B cell (primary cell): Measurements from ENCODE around the gene GSX2. TPM values are rescaled to one million over a fixed set of nuclear protein-coding genes. Genes with fewer than 3 reads are reported as not detected.

Source experiments
- ATAC-seq: fragments of 200-7000 bp; cut with Tn5 transposase; one replicate; pipeline ENCODE4 v1.10.0; 2021; ENCODE audit warnings: low read depth, mild to moderate bottlenecking, moderate number of reproducible peaks, moderate library complexity
- CTCF ChIA-PET: fragments of 350-600 bp; sonication (Branson Sonifier 250); formaldehyde crosslinking; loops from one replicate; lab custom pipeline; 2021; ENCODE audit warnings: antibody characterized with exemption, inconsistent platforms; lab: Charles Lee
- POLR2A ChIA-PET: fragments of 350-600 bp; sonication (Branson Sonifier 250); formaldehyde crosslinking; loops from one replicate; lab custom pipeline; 2021; ENCODE audit warnings: antibody characterized with exemption; lab: Charles Lee
- DNase-seq: peaks from one replicate; pipeline ENCODE4 v3.0.0; 2013
- H2AFZ ChIP-seq: 2 replicates; pipeline ENCODE4 v1.6.1; 2012; ENCODE audit warnings: mild to moderate bottlenecking, low read depth, low read length; ENCODE audit not compliant: insufficient read depth, poor library complexity, severe bottlenecking
- H3K27ac ChIP-seq, 2 donors: 1 replicate in 1 of 2; 2 replicates in 1 of 2; pipeline ENCODE4 v1.5.1; 2012 to 2013; ENCODE audit warnings: low read length in 2 of 2, mild to moderate bottlenecking in 2 of 2, moderate library complexity in 1 of 2
- H3K27me3 ChIP-seq, 4 experiments: fragments of 200-600 bp in 1 of 4; sonication (generic) in 1 of 4; replicated peaks in 1 of 4; 1 replicate in 2 of 4; 2 replicates in 2 of 4; pipeline versions ENCODE4 v1.6.1 to v1.7.0; 2013 to 2016; ENCODE audit warnings: low read length in 3 of 4, mild to moderate bottlenecking in 2 of 4, mixed read lengths in 1 of 4, moderate library complexity in 1 of 4; ENCODE audit not compliant: insufficient read depth in 4 of 4, control insufficient read depth in 3 of 4; ENCODE audit errors: control extremely low read depth in 1 of 4
- H3K36me3 ChIP-seq, 2 experiments: replicated peaks in 1 of 2; 1 replicate in 1 of 2; 2 replicates in 1 of 2; pipeline versions ENCODE4 v1.6.1 to v1.7.1; 2013; ENCODE audit warnings: low read length in 1 of 2; ENCODE audit not compliant: insufficient read depth in 2 of 2, control insufficient read depth in 1 of 2; ENCODE audit errors: control extremely low read depth in 1 of 2, extremely low read depth in 1 of 2
- H3K4me1 ChIP-seq, 2 donors: fragments of 200-600 bp in 1 of 2; sonication (generic) in 1 of 2; 1 replicate in 1 of 2; 2 replicates in 1 of 2; pipeline versions ENCODE4 v1.5.1 to v1.6.1; 2013 to 2017; ENCODE audit warnings: low read length in 2 of 2; ENCODE audit not compliant: control insufficient read depth in 2 of 2, insufficient read depth in 2 of 2
- H3K4me2 ChIP-seq: replicated peaks from 2 replicates; pipeline ENCODE3; 2012; ENCODE audit warnings: mild to moderate bottlenecking, low read depth, low read length; ENCODE audit not compliant: poor library complexity, severe bottlenecking
- H3K4me3 ChIP-seq, 5 experiments: fragments of 200-600 bp in 1 of 5; sonication (generic) in 1 of 5; 1 replicate in 3 of 5; 2 replicates in 2 of 5; pipeline versions ENCODE4 v1.5.1 to v1.7.0; 2011 to 2016; ENCODE audit warnings: low read length in 4 of 5, mild to moderate bottlenecking in 4 of 5, low read depth in 2 of 5, control low read depth in 1 of 5, moderate library complexity in 1 of 5; ENCODE audit not compliant: insufficient read depth in 1 of 5; ENCODE audit errors: control extremely low read depth in 1 of 5, extremely low read depth in 1 of 5
- H3K79me2 ChIP-seq: fragments of 200-600 bp; sonication (generic); one replicate; pipeline ENCODE4 v1.6.0; 2016; ENCODE audit warnings: low read length; ENCODE audit not compliant: control insufficient read depth, insufficient read depth
- H3K9ac ChIP-seq: fragments of 200-600 bp; sonication (generic); 2 replicates; pipeline ENCODE4 v1.6.1; 2017; ENCODE audit warnings: mild to moderate bottlenecking, low read length, moderate library complexity
- H3K9me3 ChIP-seq, 3 donors: one replicate each; pipeline versions ENCODE4 v1.6.1 to v1.7.1; 2013; ENCODE audit warnings: low read length in 2 of 3; ENCODE audit not compliant: control insufficient read depth in 2 of 3, insufficient read depth in 1 of 3; ENCODE audit errors: control extremely low read depth in 1 of 3
- H4K20me1 ChIP-seq: 2 replicates; pipeline ENCODE4 v1.6.0; 2012; ENCODE audit warnings: mild to moderate bottlenecking, low read length; ENCODE audit not compliant: insufficient read depth, control insufficient read depth, poor library complexity, severe bottlenecking
- H3K27ac Mint-ChIP-seq: one replicate; pipeline ENCODE4 v1.8.0; 2021; ENCODE audit warnings: mixed read lengths
- H3K27me3 Mint-ChIP-seq: one replicate; pipeline ENCODE4 v1.8.0; 2021; ENCODE audit warnings: mixed read lengths
- H3K4me1 Mint-ChIP-seq: one replicate; pipeline ENCODE4 v1.8.0; 2021; ENCODE audit warnings: mixed read lengths
- H3K4me3 Mint-ChIP-seq: one replicate; pipeline ENCODE4 v1.8.0; 2021; ENCODE audit warnings: mixed read lengths
- H3K9me3 Mint-ChIP-seq: one replicate; pipeline ENCODE4 v1.8.0; 2022; ENCODE audit warnings: mixed read lengths; ENCODE audit not compliant: insufficient read depth
- CTCF ChIP-seq: fragments of 200-600 bp; IDR thresholded peaks from one replicate; pipeline ENCODE4 v1.8.0; 2022; ENCODE audit warnings: antibody characterized with exemption, mild to moderate bottlenecking
- EZH2 ChIP-seq: IDR thresholded peaks from 2 replicates; pipeline ENCODE4 v1.6.1; 2012; ENCODE audit warnings: borderline replicate concordance, low read depth, mild to moderate bottlenecking, moderate library complexity, low read length; ENCODE audit not compliant: insufficient read depth, poor library complexity, severe bottlenecking
- WGBS: methylation state at CpG from one replicate; pipeline ENCODE4 v1.1.5; 2013; ENCODE audit warnings: missing lambda C conversion rate; ENCODE audit not compliant: insufficient coverage; 5-methylcytosine and 5-hydroxymethylcytosine counted together
- intact Hi-C: fragments of 100-400 bp; cut with micrococcal nuclease; formaldehyde crosslinking; loops from one replicate; pipeline ENCODE4 v1.10.0; 2022
- polyA plus RNA-seq: library from polyadenylated mRNA; depleted of rRNA; stranded (reverse); fragments of >200 nt; gene quantifications from 2 replicates; pipeline ENCODE4 v1.2.3, GENCODE V29; 2012
- total RNA-seq, 2 donors: library from RNA; stranded (reverse); fragments of 120-200 nt in 1 of 2; gene quantifications; 1 replicate in 1 of 2; 2 replicates in 1 of 2; pipeline versions ENCODE4 v1.2.3 to v1.2.4, GENCODE V29; 2013 to 2022

The GSX2 gene
- total and polyA plus RNA-seq, 2 donors (not counting 1 experiment from before 2014, with no cell fraction given) = 0.34 to 0.47 TPM

DNA sequence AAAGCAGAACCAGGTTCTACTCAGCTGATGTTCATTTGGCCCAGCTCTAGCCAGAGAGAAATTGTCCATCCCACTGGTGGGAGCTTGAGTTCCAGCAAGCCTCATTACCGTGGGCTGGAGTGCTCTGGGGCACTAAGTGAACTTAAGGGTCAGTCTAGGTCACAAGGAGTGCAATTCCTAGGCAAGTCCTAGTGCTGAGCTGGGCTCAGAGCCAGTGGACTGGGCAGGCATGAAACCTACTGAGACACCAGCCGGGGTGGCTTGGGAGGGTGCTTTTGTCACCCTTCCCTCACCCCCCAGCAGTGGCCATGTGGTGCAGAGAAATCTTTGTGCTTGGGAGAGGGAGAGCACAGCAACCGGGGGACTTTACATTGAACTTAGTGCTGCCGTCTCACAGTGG lies 39.4 kb downstream of the GSX2 start:
- H3K27ac ChIP-seq = no peak overlapping the region
- Mint-ChIP-seq H3K27ac (no peak overlapping the region), H3K4me3 (no peak overlapping the region), H3K27me3 (peaks cover 3% of the 10 kb centered on the region), H3K9me3 (no peaks in the 10 kb centered on the region), H3K4me1 (no peaks in the 10 kb centered on the region)
- H3K27me3 ChIP-seq = no peaks in the 10 kb centered on the region
- ChIA-PET CTCF (no interaction called here), POLR2A (no interaction called here)
- TF ChIP-seq EZH2 = no peak
- no peak for TF ChIP-seq CTCF
- no peak overlapping the region for H3K4me2 ChIP-seq
- H3K36me3 ChIP-seq = no peaks in the 10 kb centered on the region
- ATAC-seq = no peak
- no peaks in the 10 kb centered on the region for H3K4me1 ChIP-seq
- no peak overlapping the region for H3K4me3 ChIP-seq
- H2AFZ ChIP-seq = no peak overlapping the region
- intact Hi-C loops = no loop called here
- 88% methylated on average over 2 of the region's 4 CpGs for WGBS
- no peak for DNase-seq
- peaks cover 0 to 1% (median 0%) of the 10 kb centered on the region in 3 donors for H3K9me3 ChIP-seq
- no peaks in the 10 kb centered on the region for H3K79me2 ChIP-seq
- H4K20me1 ChIP-seq = no peaks in the 10 kb centered on the region
- no peak overlapping the region for H3K9ac ChIP-seq

DNA sequence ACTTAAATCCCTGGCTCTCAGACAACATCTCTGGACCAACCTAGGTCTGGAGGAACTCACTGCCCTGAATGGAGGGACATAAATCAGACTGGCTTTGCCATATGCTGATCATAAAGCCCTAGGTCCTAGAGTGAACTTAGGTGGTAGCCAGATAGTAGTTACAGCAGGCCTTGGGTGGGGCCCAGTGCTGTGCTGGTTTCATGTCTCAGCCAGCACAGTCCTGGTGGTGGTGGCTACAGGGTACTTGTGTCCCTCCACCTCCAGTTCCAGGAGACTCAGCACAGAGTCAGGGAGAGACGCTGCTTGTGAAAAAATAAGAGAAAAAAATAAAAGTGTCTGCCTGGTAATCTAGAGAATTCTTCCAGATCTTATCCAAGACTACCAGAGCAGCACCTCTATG lies 40.3 kb downstream of the GSX2 start:
- Histone ChIP-seq H3K4me3 (no peak overlapping the region), H3K9ac (no peak overlapping the region), H2AFZ (no peak overlapping the region), H3K4me2 (no peak overlapping the region), H3K9me3 (peaks cover 0 to 1% (median 0%) of the 10 kb centered on the region in 3 donors), H3K36me3 (no peaks in the 10 kb centered on the region), H4K20me1 (no peaks in the 10 kb centered on the region), H3K4me1 (no peaks in the 10 kb centered on the region), H3K79me2 (no peaks in the 10 kb centered on the region), H3K27ac (no peak overlapping the region), H3K27me3 (no peaks in the 10 kb centered on the region)
- DNase-seq = no peak
- no peaks in the 10 kb centered on the region for H3K9me3 Mint-ChIP-seq
- WGBS = no CpG with 5 or more reads among the region's 1 CpG
- peaks cover 3% of the 10 kb centered on the region for H3K27me3 Mint-ChIP-seq
- intact Hi-C loops = no loop called here
- CTCF ChIA-PET = no interaction called here
- ATAC-seq = no peak
- POLR2A ChIA-PET = no interaction called here
- no peaks in the 10 kb centered on the region for H3K4me1 Mint-ChIP-seq
- H3K4me3 Mint-ChIP-seq = no peak overlapping the region
- no peak overlapping the region for H3K27ac Mint-ChIP-seq
- no peak for TF ChIP-seq EZH2
- no peak for TF ChIP-seq CTCF
